Breast epithelium (tissue), 3 donors: ENCODE data around the gene MAN2A1.

Source experiments
- CTCF ChIP-seq, 3 donors: fragments of 450-650 bp; IDR thresholded peaks; one replicate each; pipeline ENCODE4 v1.5.1; 2016 to 2017; ENCODE audit warnings: antibody characterized with exemption in 3 of 3, mild to moderate bottlenecking in 3 of 3, moderate library complexity in 3 of 3
- POLR2AphosphoS5 ChIP-seq, 3 donors: sonication (generic); formaldehyde crosslinking; IDR thresholded peaks; one replicate each; pipeline ENCODE4 v1.6.1; 2017; ENCODE audit warnings: antibody characterized with exemption in 3 of 3

- TF ChIP-seq CTCF (IDR thresholded peaks at IDR 0.05), result no peak
- no peak for TF ChIP-seq POLR2AphosphoS5 (IDR thresholded peaks at IDR 0.05)
These were observed 64.6 kb downstream of the MAN2A1 start for GRCh38 chr5:109754319-109754718.
